HG03432 (cell line): ENCODE measurements around the gene PARD3.

Source experiments
- ATAC-seq: cut with Tn5 transposase; IDR thresholded peaks from one replicate; pipeline ENCODE4 v1.9.1; 2021; ENCODE audit warnings: mild to moderate bottlenecking, moderate library complexity; ENCODE audit not compliant: unreplicated experiment

The PARD3 gene

DNA sequence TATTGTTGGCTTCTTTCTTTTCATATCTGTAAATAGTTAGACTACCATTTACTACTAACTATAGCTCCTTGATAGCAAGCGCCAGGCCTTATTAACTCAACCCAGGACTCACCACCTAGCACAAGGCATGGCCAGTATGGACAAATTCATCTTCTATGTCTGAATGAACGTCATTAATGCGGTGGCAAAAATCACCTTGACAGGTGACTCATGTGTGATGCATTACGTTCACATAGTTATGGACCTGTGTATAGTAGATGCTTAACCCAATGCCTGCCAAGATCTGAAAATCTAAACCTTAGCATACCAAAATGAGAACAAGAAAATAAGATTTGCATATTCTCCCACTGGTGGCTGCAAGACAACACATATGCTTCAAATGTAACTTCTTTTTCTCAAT, 300.8 kb downstream of the PARD3 start:
- ATAC-seq, result no peak

DNA sequence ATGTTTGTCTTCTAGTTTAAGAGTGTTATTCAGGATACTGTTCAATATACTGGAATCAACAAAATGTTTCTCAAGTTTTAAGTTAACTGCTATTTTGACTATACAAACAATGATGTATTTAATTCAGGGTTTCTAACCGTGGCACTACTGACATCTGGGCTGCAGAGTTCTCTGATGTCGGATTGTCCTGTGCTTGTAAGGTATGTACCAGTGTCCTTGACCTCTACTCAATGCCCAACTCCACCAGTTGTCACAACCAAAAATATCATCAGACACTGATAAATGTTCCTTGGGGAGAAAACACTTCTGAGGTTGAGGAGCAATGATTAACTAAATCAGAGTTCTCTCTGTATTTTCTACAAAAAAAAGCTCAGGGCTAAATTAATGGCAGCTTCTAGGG, 301.5 kb downstream of the PARD3 start:
- no peak for ATAC-seq

DNA sequence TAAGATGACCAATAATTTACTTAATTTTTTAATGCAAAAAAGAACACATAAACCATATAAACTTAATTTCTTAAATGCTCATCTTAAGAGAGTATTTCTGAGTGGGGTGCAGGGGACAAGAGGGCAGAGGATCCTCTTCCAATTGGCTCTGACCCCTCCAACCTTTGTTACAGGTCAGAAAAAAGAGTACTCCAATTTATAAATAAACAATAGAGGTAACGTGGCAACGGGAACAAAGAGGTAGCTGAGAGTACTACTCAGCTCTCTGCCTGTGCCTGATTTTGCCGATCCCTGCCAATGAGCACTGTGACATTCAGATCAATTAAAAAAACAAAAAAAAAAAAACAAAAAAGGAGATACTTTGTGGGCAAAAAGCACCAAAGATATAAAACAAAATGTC, 307.9 kb downstream of the PARD3 start:
- no peak for ATAC-seq

DNA sequence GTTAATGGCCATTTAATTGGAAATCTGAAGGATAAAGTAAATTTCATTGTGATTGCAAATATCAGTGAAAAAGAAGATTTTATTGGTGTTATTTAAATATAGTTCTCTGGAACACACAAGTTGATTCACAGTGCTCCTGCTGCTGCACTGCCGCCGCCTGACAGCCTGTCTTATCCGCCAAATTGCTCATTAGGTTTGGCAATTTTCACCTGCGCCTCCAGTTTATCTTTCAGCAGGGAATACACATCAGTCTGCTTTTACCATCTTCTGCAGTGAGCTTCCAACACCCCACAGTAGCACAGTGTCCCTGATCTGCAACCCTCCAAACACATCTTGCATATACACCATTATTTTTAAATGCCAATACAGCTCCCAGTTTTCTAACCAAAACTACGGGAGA, 308.3 kb downstream of the PARD3 start:
- ATAC-seq, result no peak

DNA sequence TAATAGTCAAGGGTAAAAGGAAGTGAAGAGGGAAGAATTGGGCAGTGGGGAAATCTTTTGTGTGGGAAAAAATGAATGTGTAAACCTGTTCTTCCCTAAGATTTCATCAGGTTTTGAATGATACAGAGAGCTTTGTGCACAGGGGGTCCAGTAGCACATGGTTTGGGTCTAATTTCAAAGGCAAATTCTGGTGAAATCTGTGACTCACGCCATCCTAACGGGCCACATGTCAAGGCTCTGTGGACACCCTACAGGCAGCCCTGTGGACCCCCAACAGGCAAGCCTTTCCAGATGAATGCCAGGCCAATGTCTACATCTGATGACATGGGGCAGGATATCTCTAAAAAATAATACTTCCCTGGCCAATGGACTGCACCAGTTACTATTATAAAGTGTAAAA, 309.8 kb downstream of the PARD3 start:
- no peak for ATAC-seq

DNA sequence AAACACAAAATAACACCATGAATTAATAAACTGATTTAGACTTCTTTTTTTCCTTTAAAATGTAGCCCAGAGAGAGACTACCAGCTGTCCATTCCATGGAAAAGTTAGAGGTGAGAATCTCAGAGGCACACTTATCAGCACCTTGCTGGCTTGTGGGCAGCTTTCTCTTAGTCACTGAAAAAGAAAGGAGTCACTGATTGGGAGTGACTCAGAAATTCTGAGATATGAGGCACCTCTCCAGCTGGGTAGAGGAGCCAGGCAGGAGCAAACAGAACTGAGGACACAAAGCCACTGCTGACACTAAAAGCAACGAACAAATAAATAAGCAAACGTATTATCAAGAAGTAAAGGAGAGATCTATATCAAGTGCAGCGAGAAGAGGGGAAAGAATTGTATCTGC, 310.6 kb downstream of the PARD3 start:
- peak; percentile 51 for ATAC-seq

DNA sequence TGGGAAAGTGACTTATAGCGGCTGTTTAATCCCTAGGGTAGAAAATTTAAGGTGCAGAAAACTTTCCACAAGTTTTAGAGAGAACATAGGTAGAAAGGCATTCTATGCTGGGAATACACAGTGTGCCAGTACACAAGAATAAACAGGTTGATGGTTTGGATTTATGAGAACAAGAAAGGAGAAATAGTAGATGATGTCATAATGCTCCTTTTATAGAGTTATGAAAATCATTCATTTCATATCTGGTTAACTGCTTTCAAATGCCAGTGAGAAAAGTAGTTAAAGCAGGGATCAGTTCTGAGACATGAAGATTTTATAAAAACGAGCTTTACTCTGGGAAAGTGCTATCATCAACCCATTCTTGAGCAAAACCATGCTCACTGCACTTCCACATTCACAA, 311.4 kb downstream of the PARD3 start:
- ATAC-seq, result no peak

DNA sequence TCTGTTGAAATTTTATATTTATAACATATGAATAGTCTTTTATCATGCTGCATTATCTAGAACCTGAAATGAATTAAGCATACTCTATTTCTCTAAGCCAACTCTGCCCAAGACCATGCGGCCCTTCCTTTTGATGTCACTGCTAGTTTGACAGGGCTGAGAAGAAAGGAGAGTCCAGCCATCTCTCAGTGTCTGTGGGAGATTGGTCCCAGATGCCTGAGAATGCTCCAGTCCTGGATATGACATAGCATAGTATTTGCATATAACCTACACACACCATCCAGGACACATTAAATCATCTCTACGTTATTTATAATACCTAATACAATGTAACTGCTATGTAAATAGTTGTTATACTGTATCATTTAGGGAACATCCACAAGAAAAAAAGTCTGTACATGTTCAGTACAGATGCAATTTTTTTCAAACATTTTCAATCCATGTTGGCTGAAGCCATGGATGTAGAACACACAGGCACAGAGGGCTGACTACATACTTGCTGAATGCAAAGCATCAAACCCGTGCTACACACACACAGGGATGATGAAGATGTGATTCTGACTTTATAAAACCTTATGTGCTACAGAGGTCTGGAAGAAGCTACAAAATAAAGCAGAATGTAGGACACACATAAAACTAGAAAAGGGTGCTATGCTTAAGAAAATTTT, 315.4 kb downstream of the PARD3 start:
- ATAC-seq, result no peak

DNA sequence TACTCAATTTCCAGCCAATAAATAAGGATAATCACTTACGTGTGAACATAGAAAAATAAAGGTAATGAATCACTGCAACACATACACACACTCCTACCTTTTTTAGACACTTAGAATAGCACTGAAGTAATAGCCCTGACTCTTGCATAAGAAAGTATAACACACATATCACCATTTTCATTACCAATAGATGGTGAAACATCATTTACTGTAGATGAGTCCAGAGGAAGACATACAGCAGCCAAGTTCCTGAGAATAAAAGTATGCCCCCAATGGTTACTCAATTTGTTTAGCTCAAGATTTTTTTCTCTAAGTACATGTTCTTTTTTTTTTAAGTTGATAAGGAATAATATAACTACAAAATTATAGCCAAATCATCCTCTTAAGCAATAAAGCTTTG, 316.3 kb downstream of the PARD3 start:
- ATAC-seq, result no peak

DNA sequence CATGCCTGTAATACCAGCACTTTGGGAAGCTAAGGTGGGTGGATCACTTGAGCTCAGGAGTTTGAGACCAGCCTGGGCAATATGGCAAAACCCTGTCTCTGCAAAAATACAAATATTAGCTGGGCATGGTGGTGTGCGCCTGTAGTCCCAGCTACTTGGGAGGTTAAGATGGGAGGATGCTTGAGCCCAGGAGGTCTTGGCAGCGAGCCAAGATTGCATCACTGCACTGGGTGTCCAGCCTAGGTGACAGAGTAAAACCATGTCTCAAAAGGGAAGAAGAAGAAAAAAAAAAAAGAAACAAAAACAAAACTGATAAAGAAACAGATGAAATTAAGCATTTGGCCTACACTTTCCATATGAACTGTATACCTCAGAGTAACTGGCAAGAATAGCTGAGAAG, 319.2 kb downstream of the PARD3 start:
- no peak for ATAC-seq

DNA sequence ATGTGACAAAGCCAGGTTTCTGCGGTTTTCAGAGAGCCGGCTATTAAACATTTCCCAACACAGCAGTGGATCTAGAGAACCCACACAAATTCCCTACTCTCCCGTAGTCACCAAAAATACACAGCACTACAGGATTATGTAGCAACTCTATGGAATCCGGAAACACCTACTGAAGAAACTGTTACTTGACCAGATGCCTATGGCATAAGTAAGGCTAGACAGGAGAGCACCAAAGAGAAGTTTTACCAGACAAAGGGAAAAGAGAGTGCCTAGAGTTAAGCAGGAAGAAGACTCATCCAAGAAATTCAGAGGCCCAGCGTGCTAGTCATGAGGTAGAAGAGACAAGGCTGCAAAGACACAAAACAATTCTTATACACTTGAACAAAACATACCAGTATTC, 321.1 kb downstream of the PARD3 start:
- no peak for ATAC-seq

DNA sequence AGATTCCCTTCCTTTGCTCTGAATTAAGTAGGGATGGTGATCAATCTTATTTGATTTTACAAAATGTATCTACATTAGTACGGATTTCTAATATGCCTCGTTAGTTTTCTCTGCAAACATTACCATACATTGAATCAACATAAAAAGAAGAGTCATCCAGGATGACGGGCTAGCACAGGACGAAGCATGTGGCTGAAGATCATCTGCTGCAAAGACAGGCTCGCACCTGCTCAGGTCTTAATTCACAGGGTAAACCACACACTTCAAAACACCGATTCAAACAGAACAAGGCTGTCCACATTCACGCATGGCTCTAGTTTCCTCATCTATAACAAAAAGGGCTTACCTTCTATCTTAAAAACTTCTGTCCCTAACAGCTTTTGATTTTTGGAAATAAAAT, 323.0 kb downstream of the PARD3 start:
- no peak for ATAC-seq

DNA sequence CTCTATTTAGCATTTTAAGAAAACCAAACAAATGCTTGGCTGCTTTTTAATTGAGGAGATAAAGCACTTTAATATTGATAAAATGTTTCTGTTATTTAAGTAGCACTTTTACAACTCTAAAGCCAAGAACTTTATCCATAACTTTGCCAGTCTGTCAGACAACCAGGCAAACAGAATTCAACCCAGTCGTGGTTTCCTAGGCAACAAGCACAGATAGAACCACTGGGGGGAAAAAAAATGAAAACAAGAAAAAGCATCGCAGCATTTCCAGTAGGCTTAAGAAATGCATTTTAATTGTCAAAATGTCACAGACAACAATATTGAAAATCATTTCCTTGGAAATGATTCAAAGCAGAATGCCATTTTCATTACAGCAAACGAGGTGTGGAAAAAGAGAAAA, 323.4 kb downstream of the PARD3 start:
- ATAC-seq, result no peak

DNA sequence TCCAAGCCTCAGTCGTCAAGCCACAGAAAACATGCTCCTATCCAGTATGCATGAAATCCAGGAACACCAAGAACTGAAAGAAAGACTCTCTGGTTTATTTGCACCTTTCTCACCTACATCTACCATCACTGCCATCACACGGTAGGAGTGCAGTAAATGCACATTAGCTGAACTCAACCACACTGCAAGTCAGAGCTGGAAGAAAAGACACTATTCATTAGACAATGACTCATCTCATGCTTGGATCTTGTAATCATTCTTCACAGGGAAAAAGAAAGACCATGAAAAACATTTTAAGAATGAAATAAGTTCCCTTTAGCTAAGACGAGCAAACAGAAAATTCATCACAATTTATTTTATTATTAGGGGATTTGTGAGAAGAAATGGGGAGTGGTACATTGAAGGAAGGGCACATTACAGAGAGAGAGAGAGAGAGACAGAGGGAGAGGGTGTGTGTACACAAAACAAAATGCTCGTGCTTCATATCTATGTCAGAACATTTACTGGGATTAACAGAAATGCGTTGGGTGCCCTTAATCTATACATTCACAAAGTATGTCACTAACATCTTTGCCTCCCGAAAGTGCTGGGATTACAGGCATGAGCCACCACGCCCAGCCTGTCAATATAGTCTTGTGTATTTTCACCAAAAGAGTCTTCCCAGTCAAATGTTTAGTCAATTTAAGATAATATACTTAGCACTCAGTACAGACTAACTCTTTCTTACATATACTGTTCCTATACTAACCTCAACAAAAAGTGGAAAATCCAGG, 324.9 kb downstream of the PARD3 start:
- ATAC-seq, result no peak

DNA sequence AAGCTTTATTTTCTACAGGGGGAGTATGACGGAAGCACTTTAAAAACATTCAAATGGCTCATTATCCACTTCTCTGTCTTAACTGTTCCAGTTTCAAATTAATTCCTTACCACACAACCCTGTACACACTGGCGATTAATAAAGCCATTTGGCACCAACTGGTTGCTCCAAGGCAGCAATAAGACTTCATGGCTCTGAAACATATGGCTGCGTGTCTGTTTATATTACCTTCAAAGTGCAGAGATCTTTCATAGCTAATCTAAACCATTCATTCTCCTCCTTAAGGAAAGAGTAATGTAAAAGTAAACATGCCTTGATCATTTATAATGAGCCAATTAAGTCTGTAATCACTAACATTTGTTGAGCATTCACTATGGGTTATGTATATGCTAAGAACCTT, 325.7 kb downstream of the PARD3 start:
- no peak for ATAC-seq

DNA sequence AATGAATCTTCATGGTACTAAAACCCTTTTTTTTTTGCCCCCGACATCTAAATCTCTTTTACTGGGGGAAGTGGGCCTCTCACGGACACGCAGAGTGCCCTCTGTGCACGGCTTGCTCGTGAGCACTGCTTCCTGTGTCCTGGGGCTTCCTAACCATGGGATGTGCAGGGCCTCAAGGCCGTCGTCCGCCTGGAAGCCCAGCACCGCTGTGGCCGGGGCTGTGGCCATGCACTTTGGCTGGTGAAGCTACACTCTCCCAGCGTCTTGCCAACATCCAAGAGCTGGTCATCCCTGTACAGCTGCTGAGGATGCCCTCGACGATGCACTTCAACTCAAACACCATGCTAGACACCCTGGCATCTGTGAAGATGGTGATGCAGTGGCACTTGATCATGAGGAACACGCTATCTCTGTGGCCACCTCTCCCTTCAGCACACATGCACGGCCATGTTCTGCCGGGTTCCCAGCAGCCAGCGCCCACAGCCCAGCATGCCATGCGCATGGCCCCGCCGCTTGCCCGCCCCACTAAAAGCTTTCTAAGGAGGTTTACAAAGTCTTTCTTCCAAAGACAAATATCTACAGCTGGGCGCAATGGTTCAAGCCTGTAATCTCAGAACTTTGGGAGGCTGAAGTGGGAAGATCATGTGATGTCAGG, 326.5 kb downstream of the PARD3 start:
- ATAC-seq, result no peak

DNA sequence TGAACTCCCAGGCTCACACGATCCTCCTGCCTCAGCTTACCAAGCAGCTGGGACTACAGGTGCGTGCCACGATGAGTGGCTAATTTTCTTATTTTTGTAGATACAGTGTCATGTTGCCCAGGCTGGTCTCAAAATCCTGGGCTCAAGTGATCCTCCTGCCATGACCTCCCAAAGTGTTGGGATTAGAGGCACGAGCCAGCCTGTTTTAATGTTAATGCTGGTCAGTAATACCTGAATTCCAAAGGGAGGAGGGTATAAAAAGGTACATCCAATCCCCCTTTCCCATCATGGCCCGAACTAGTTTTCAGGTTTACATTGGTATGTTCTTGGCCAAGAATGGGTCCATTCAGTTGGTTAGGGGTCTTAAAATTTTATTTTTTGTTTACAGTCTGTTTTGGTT, 329.1 kb downstream of the PARD3 start:
- ATAC-seq, result no peak

DNA sequence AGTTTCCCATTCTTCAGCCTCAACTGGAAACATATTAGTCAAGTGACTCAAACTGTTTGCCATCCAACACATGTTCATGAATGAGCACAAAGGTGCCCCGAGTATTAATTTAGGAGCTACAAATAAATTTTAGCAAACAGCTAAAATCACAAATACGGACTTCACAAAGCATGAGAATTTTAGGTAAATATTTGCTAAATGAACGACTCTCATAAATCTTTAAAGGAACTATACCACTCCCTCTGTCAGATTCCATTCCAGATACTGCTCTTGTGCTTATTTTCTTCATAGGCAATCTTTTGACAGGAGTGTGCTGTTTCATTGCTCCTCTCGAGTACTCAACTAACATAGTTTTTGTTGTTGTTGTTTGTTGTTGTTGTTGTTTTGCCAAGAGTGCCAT, 330.9 kb downstream of the PARD3 start:
- ATAC-seq, result no peak

DNA sequence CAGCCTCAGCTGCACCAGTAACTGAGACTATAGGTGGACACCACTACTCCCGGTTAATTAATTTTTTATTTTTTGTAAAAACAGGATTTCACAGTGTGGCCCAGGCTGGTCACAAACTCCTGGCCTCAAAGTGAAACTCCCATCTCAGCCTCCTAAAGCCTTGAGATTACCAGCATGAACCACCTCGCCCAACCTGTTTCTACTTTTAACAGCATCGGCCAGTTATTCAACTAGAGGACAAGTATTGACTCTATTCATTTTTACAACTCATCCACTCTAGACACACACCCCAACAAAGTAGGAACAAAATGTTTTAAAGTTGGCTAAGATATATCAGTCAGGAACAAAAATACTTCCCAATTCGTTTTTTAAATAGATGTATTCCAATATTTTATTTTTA, 334.8 kb downstream of the PARD3 start:
- no peak for ATAC-seq

DNA sequence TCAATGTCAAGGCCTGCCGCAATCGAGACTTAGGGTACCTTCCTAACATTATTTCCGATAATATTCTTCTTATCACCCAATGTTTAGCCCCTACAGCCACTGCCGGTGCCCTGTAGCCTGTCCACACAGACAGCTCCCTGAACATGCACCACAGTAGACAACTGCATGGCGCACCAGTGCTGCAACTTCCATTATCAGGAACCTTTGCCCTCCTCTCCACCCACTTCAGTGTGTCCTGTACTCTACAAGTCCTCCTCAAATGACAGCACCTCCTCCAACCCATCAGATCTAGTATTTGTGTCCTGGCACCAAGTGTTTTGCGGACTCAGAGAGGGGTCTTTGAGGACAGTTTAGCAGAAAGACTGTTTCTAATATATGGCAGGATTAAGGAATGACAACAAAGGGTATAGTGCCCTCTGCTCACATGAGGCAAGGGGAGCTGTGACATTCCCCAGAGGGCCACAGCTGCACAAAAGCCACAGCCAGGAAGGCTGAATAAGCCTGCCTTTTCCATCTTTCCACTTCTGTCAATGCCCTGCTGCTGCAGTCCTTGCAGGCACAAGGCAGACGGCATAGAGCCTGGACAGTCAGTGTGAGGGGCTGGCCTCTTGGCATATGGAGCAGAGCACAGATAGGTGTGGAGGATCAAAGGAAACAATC, 335.4 kb downstream of the PARD3 start:
- no peak for ATAC-seq

DNA sequence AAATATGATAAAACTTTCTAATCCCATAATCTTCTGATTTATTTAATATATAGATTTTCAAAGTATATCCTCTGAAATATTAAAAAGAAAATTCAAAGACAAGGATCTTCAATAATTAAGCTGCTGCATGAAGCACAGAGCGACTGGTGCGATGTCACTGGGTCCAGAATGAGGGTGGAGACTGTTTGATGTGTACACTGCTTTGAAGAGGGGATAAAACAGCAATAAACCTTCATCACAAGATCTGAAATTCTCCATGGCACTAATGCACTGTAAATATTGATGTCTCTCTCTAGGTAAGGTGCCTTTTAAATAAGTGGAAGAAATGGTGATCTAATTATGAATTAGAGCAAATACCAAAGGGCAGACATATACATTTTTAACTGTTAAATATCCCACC, 337.8 kb downstream of the PARD3 start:
- ATAC-seq, result no peak

DNA sequence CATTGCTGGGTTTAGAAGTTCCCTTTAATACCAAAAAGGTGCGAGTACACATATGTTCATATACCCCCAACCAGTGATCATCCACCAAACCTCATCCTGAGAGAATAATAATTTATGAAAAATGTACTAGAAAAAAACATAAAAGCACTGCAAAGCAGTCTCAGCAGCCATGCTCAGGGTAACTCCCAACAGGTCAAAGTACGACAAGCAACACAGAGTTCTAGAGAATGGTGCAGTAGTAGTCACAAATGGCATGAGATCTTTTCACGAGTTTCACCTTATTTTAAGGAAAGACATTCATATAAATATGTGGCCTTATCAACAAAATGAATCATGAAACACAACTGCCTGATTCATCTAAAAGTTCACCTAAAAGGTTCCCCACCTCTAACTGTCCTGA, 338.5 kb downstream of the PARD3 start:
- ATAC-seq, result no peak
